Neural cell (in vitro differentiated cells): Measurements from ENCODE around the gene RNF4. TPM values are rescaled to one million over a fixed set of nuclear protein-coding genes. Genes with fewer than 3 reads are reported as not detected.

ENCODE experiments used
- H2AFZ ChIP-seq: fragments of 200-600, 300-800 bp; sonication (generic), shearing (Covaris generic); 2 replicates; pipeline ENCODE4 v1.6.0; 2014; ENCODE audit warnings: low read depth, mild to moderate bottlenecking, antibody characterized with exemption, low read length, moderate library complexity
- H3F3A ChIP-seq: fragments of 200-600 bp; shearing (Covaris generic); 2 replicates; pipeline ENCODE4 v1.6.1; 2016; ENCODE audit warnings: mild to moderate bottlenecking, moderate library complexity, mixed read lengths, antibody characterized with exemption, low read length; ENCODE audit not compliant: insufficient read depth, poor library complexity, severe bottlenecking
- H3K27ac ChIP-seq: fragments of 200-600, 300-800 bp; sonication (generic), shearing (Covaris generic); 2 replicates; pipeline ENCODE4 v1.5.1; 2014; ENCODE audit warnings: mild to moderate bottlenecking, low read length, moderate library complexity
- H3K27me3 ChIP-seq: fragments of 300-800, 200-600 bp; sonication (generic), shearing (Covaris generic); 2 replicates; pipeline ENCODE4 v1.6.0; 2014; ENCODE audit warnings: mild to moderate bottlenecking, low read depth, low read length, moderate library complexity; ENCODE audit not compliant: insufficient read depth
- H3K36me3 ChIP-seq: fragments of 300-800, 200-600 bp; sonication (generic), shearing (Covaris generic); 2 replicates; pipeline ENCODE4 v1.5.1; 2014; ENCODE audit warnings: mild to moderate bottlenecking, antibody characterized with exemption, low read length, moderate library complexity; ENCODE audit not compliant: insufficient read depth
- H3K4me2 ChIP-seq: fragments of 300-800, 200-600 bp; sonication (generic), shearing (Covaris generic); 2 replicates; pipeline ENCODE4 v1.6.0; 2014; ENCODE audit warnings: mild to moderate bottlenecking, low read length
- H3K4me3 ChIP-seq: fragments of 300-800, 200-600 bp; sonication (generic), shearing (Covaris generic); 2 replicates; pipeline ENCODE4 v1.5.1; 2014; ENCODE audit warnings: mild to moderate bottlenecking, low read length, moderate library complexity
- H3K79me2 ChIP-seq: fragments of 200-600 bp; shearing (Covaris generic); replicated peaks from 2 replicates; pipeline ENCODE4 v1.6.0; 2014; ENCODE audit warnings: mild to moderate bottlenecking, low read length, moderate library complexity; ENCODE audit not compliant: insufficient read depth
- H3K9ac ChIP-seq: fragments of 300-800, 200-600 bp; sonication (generic), shearing (Covaris generic); 2 replicates; pipeline ENCODE4 v1.6.1; 2016; ENCODE audit warnings: mild to moderate bottlenecking, low read length, mixed read lengths
- H3K9me2 ChIP-seq: fragments of 200-600 bp; shearing (Covaris generic); 2 replicates; pipeline ENCODE4 v1.6.1; 2016; ENCODE audit warnings: mild to moderate bottlenecking, low read length, mixed read lengths; ENCODE audit not compliant: insufficient read depth
- H3K9me3 ChIP-seq: fragments of 200-600, 300-800 bp; sonication (generic), shearing (Covaris generic); 2 replicates; pipeline ENCODE4 v1.6.1; 2016; ENCODE audit warnings: mild to moderate bottlenecking, mixed run types, low read length, moderate library complexity, mixed read lengths
- H4K20me1 ChIP-seq: fragments of 200-600 bp; shearing (Covaris generic); 2 replicates; pipeline ENCODE4 v1.6.1; 2016; ENCODE audit warnings: mild to moderate bottlenecking, mixed run types; ENCODE audit not compliant: insufficient read depth
- CTCF ChIP-seq: fragments of 450-650 bp; IDR thresholded peaks from 2 replicates; pipeline ENCODE4 v1.5.1; 2014; ENCODE audit warnings: antibody characterized with exemption, mild to moderate bottlenecking, moderate library complexity; ENCODE audit not compliant: poor library complexity, severe bottlenecking
- EP300 ChIP-seq: fragments of 450-650 bp; conservative IDR thresholded peaks from 2 replicates; pipeline ENCODE4 v1.6.1; 2014; ENCODE audit warnings: antibody characterized with exemption, mild to moderate bottlenecking, moderate library complexity; ENCODE audit not compliant: poor library complexity, severe bottlenecking
- EZH2 ChIP-seq: fragments of 200-600, 300-800 bp; shearing (Covaris generic), sonication (generic); IDR thresholded peaks from 2 replicates; pipeline ENCODE4 v1.6.1; 2014; ENCODE audit warnings: antibody characterized with exemption, low read length, borderline replicate concordance, mild to moderate bottlenecking; ENCODE audit not compliant: insufficient read depth, poor library complexity, severe bottlenecking
- MXI1 ChIP-seq: fragments of 450-650 bp; conservative IDR thresholded peaks from 2 replicates; pipeline ENCODE4 v1.6.1; 2014; ENCODE audit warnings: antibody characterized with exemption, mild to moderate bottlenecking; ENCODE audit not compliant: poor library complexity, severe bottlenecking
- POLR2AphosphoS5 ChIP-seq: IDR thresholded peaks from 2 replicates; pipeline ENCODE4 v1.6.1; 2012
- RAD21 ChIP-seq: fragments of 450-650 bp; conservative IDR thresholded peaks from 2 replicates; pipeline ENCODE4 v1.6.1; 2014; ENCODE audit warnings: antibody characterized with exemption, mild to moderate bottlenecking, moderate library complexity
- REST ChIP-seq: IDR thresholded peaks from 2 replicates; pipeline ENCODE4 v1.6.1; 2012; ENCODE audit warnings: borderline replicate concordance
- SMC3 ChIP-seq: fragments of 450-650 bp; conservative IDR thresholded peaks from 2 replicates; pipeline ENCODE4 v1.6.1; 2014; ENCODE audit warnings: antibody characterized with exemption, mild to moderate bottlenecking, moderate library complexity; ENCODE audit not compliant: poor library complexity
- TAF1 ChIP-seq: IDR thresholded peaks from 2 replicates; pipeline ENCODE4 v1.6.1; 2012; ENCODE audit warnings: low read depth
- polyA plus RNA-seq: library from polyadenylated mRNA; depleted of rRNA; stranded (reverse); fragments of >200 nt; gene quantifications from 2 replicates; pipeline ENCODE4 v1.2.3, GENCODE V29; 2014

Gene RNF4
- polyA plus RNA-seq, 1 donor from 2014 or later = 48.2 TPM

GRCh38 chr4:2451821-2452785 lies 16.8 kb upstream of the RNF4 start:
- no peaks in the 10 kb centered on the region for H4K20me1 ChIP-seq
- no peak overlapping the region for H3K9ac ChIP-seq
- H3K9me2 ChIP-seq = no peaks in the 10 kb centered on the region
- no peak overlapping the region for H3K4me3 ChIP-seq
- no peak for TF ChIP-seq TAF1
- TF ChIP-seq EZH2 = no peak
- TF ChIP-seq SMC3 = no peak
- no peak for TF ChIP-seq POLR2AphosphoS5
- TF ChIP-seq MXI1 = no peak
- no peak for TF ChIP-seq RAD21
- no peak for TF ChIP-seq EP300
- no peak for TF ChIP-seq CTCF
- TF ChIP-seq REST = no peak
- no peaks in the 10 kb centered on the region for H3K79me2 ChIP-seq
- H3K27me3 ChIP-seq = no peaks in the 10 kb centered on the region
- no peaks in the 10 kb centered on the region for H3K9me3 ChIP-seq
- no peak overlapping the region for H3K27ac ChIP-seq
- H2AFZ ChIP-seq = no peak overlapping the region
- H3K36me3 ChIP-seq = no peaks in the 10 kb centered on the region
- no peak overlapping the region for H3K4me2 ChIP-seq
- H3F3A ChIP-seq = no peaks in the 10 kb centered on the region

- no peak for TF ChIP-seq SMC3
- no peak for TF ChIP-seq REST
- no peak for TF ChIP-seq CTCF
- no peak for TF ChIP-seq RAD21
- no peak for TF ChIP-seq EP300
- no peak for TF ChIP-seq EZH2
- TF ChIP-seq TAF1 = no peak
- no peak for TF ChIP-seq MXI1
- TF ChIP-seq POLR2AphosphoS5 = no peak
- Histone ChIP-seq H3K36me3 (no peaks in the 10 kb centered on the region), H4K20me1 (no peaks in the 10 kb centered on the region), H3F3A (no peaks in the 10 kb centered on the region), H3K9me3 (no peaks in the 10 kb centered on the region), H3K27ac (no peak overlapping the region), H3K9me2 (no peaks in the 10 kb centered on the region), H2AFZ (no peak overlapping the region), H3K27me3 (no peaks in the 10 kb centered on the region), H3K79me2 (no peaks in the 10 kb centered on the region), H3K4me3 (no peak overlapping the region), H3K9ac (no peak overlapping the region), H3K4me2 (no peak overlapping the region)
Observed at GRCh38 chr4:2457481-2458295, 11.2 kb upstream of the RNF4 start.
